ENCODE data around the gene STK32A. TPM values are rescaled to one million over a fixed set of nuclear protein-coding genes. Genes with fewer than 3 reads are reported as not detected.

The STK32A gene
- total and polyA plus RNA-seq, 9 of the 15 experiments (the other 6 are each of a cell fraction or from before 2014, with no cell fraction given): not detected

GRCh38 chr5:147216552-147217154, 18.2 kb upstream of the STK32A start (continued):
- no peak for TF ChIP-seq BRF1 (IDR thresholded peaks at IDR 0.05; ENCODE audit: borderline replicate concordance, extremely low read depth, insufficient read length)
- no peak for TF ChIP-seq GMEB1 (CRISPR knock-in tag; IDR thresholded peaks at IDR 0.05)

- TF ChIP-seq ZNF224 (CRISPR knock-in tag; IDR thresholded peaks at IDR 0.05) (no peak), NFIX (CRISPR knock-in tag; IDR thresholded peaks at IDR 0.05; ENCODE audit: low read depth) (no peak), ZNF212 (CRISPR knock-in tag; IDR thresholded peaks at IDR 0.05) (no peak), ARID4B (CRISPR knock-in tag; IDR thresholded peaks at IDR 0.05) (no peak), NBN (IDR thresholded peaks at IDR 0.05; ENCODE audit: low read depth) (no peak), MEF2D (tag; conservative IDR thresholded peaks at IDR 0.05; ENCODE audit: low read depth) (no peak)
- in situ Hi-C loops (cut with MboI) (no loop called here), intact Hi-C loops (cut with micrococcal nuclease) (loop anchor here (10.0 kb wide), 1 partner anchor 171 kb away; no protein-coding TSS in a partner anchor)
- Histone ChIP-seq H3K4me2 (ENCODE audit: insufficient read depth, low read length) (no peak overlapping the region), H3K27me3 (ENCODE audit: control insufficient read depth in 2 of 2, insufficient read depth in 2 of 2, low read length in 2 of 2) (no peaks in the 10 kb centered on the region), H3K79me2 (ENCODE audit: control insufficient read depth, insufficient read depth, low read length) (no peaks in the 10 kb centered on the region), H3K36me3 (ENCODE audit: control insufficient read depth, insufficient read depth, low read length) (no peaks in the 10 kb centered on the region), H2AFZ (ENCODE audit: low read depth, low read length) (no peak overlapping the region), H4K20me1 (replicated peaks; ENCODE audit: control insufficient read depth, insufficient read depth, low read length) (no peaks in the 10 kb centered on the region), H3K4me1 (replicated peaks in 1 of 2; ENCODE audit: control insufficient read depth in 2 of 2, insufficient read depth in 2 of 2, low read length in 2 of 2) (no peaks in the 10 kb centered on the region), H3K9me3 (replicated peaks; ENCODE audit: control insufficient read depth, insufficient read depth, low read depth, low read length) (0 out of 2 replicates have a peak, but pooled peaks cover 1% of the 10 kb centered on the region), H3K9me1 (ENCODE audit: control insufficient read depth, insufficient read depth, low read length) (no peaks in the 10 kb centered on the region), H3K4me3 (no peak overlapping the region), H3K27ac (ENCODE audit: extremely low read depth, low read depth, low read length) (no peak overlapping the region), H3K9ac (ENCODE audit: insufficient read depth in 1 of 2, low read depth in 2 of 2, low read length in 2 of 2) (no peak overlapping the region)
- no peak for DNase-seq (ENCODE audit: extremely low read depth in 1 of 4, low spot score in 3 of 4)
- ATAC-seq: no peak
- no peak for FAIRE-seq
- CTCF ChIA-PET (ENCODE audit: low intra/inter-chr PET ratio): no interaction called here
- 0% methylated on average over 2 of the region's 2 CpGs for WGBS (ENCODE audit: insufficient coverage, low coverage, missing lambda C conversion rate)
- no TSS peak for BruUV-seq (replicated peaks)
- POLR2A ChIA-PET: no interaction called here
Measured at GRCh38 chr5:147223343-147223742, 11.5 kb upstream of the STK32A start.
